Left ventricle myocardium inferior (tissue), 1 donor: Measurements from ENCODE around the gene ACER3. TPM values are rescaled to one million over a fixed set of nuclear protein-coding genes. Genes with fewer than 3 reads are reported as not detected.
"Not testable (repeated sequence)": the region's sequence is repeated elsewhere in the genome, so short reads cannot be mapped to it uniquely, and the experiment has no call there.

Experiments used
- DNase-seq: peaks from one replicate; pipeline ENCODE4 v3.0.0-alpha.2; 2020
- H3K27ac ChIP-seq: fragments of 200-600 bp; replicated peaks from 2 replicates; pipeline ENCODE4 v1.8.0; 2021
- H3K27me3 ChIP-seq: fragments of 200-600 bp; 2 replicates; pipeline ENCODE4 v1.8.0; 2021; ENCODE audit warnings: low read depth
- H3K36me3 ChIP-seq: fragments of 200-600 bp; 2 replicates; pipeline ENCODE4 v1.8.0; 2021
- H3K4me1 ChIP-seq: fragments of 200-600 bp; 2 replicates; pipeline ENCODE4 v1.8.0; 2021
- H3K4me3 ChIP-seq: fragments of 200-600 bp; 2 replicates; pipeline ENCODE4 v1.8.0; 2021; ENCODE audit warnings: mild to moderate bottlenecking, moderate library complexity
- H3K9me3 ChIP-seq: fragments of 200-600 bp; replicated peaks from 2 replicates; pipeline ENCODE4 v1.8.0; 2021
- intact Hi-C: fragments of 100-400 bp; cut with micrococcal nuclease; formaldehyde crosslinking; loops from one replicate; pipeline ENCODE4 v1.11.0; 2022
- total RNA-seq: library from RNA; stranded (reverse); fragmentation: NEBNext Ultra II Directional; extraction: Animal tissue kit (Norgen Biotek cat#: 25700); gene quantifications from one replicate; pipeline ENCODE4 v1.2.1, GENCODE V29; 2021
- TF ChIP-seq, protein P1 (sequence below): fragments of 200-600 bp; IDR thresholded peaks from 2 replicates; pipeline ENCODE4 v1.8.0; 2021; ENCODE audit warnings: antibody characterized with exemption, mild to moderate bottlenecking, borderline replicate concordance
- donor health status: DM: no; HTN: yes; CAD: no; lungs with severe emphysema.

ACER3 gene
- total RNA-seq, 1 donor from 2014 or later, result 8.5 TPM

DNA sequence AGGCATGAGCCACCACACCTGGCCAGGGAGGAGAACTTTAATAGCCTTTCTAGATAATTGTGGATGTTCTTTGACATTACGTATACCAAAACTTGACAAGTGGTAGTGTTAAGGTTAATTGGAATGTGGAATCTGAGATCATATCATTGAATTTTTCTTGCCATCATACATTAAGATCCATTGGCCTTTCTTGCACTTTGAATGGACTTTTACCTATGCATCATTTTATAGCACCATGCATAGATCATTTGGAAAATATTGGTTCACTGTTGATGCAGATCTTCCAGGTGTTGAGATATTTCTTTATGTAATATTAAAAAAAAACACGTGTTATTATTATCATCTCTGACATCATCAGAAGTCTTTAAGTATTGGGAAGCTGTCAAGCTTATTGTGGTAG, 36.5 kb downstream of the ACER3 start:
- TF ChIP-seq, protein P1, sequence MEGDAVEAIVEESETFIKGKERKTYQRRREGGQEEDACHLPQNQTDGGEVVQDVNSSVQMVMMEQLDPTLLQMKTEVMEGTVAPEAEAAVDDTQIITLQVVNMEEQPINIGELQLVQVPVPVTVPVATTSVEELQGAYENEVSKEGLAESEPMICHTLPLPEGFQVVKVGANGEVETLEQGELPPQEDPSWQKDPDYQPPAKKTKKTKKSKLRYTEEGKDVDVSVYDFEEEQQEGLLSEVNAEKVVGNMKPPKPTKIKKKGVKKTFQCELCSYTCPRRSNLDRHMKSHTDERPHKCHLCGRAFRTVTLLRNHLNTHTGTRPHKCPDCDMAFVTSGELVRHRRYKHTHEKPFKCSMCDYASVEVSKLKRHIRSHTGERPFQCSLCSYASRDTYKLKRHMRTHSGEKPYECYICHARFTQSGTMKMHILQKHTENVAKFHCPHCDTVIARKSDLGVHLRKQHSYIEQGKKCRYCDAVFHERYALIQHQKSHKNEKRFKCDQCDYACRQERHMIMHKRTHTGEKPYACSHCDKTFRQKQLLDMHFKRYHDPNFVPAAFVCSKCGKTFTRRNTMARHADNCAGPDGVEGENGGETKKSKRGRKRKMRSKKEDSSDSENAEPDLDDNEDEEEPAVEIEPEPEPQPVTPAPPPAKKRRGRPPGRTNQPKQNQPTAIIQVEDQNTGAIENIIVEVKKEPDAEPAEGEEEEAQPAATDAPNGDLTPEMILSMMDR, result no peak
- Histone ChIP-seq H3K27me3 (no peaks in the 10 kb centered on the region), H3K9me3 (no peaks in the 10 kb centered on the region), H3K36me3 (no peaks in the 10 kb centered on the region), H3K4me1 (peaks cover 16% of the 10 kb centered on the region), H3K27ac (no peak overlapping the region), H3K4me3 (no peak overlapping the region)
- DNase-seq, result no peak
- intact Hi-C loops, result no loop called here

DNA sequence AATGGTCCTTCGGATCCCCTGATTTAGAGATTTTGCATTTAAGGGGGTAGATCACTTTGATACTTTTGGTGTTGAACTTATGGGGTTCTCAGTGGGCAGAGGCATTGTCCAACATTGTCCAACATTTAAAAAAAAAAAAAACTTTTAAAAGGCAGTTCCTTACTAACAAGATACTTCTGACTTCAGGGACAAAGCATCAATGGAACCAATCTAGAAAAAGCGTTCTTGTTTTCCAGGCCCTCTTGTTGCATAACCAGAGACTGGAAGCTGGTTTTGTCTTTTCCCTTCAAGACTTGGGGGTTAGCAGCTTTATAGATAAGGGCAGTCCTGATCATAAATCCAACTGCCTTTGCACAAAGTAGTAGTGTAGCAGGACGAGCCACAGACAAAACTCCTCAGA, 40.4 kb downstream of the ACER3 start:
- H3K27ac ChIP-seq, result no peak overlapping the region
- intact Hi-C loops, result no loop called here
- DNase-seq, result no peak
- peaks cover 8% of the 10 kb centered on the region for H3K9me3 ChIP-seq
- H3K36me3 ChIP-seq, result no peaks in the 10 kb centered on the region
- H3K27me3 ChIP-seq, result no peaks in the 10 kb centered on the region
- TF ChIP-seq, protein P1, result no peak
- no peaks in the 10 kb centered on the region for H3K4me1 ChIP-seq
- H3K4me3 ChIP-seq, result no peak overlapping the region

DNA sequence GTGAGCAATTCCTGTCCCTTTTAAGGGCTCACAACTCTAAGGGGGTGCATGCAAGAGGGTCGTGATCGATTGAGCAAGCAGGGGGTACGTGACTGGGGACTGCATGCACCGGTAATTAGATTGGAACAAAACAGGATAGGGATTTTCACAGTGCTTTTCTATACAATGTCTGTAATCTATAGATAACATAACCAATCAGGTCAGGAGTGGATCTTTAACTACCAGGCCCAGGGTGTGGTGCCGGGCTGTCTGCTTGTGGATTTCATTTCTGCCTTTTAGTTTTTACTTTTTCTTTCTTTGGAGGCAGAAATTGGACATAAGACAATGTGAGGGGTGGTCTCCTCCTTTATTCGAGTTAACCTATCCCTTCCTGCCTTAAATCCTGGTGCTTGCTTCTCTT, 40.9 kb downstream of the ACER3 start:
- H3K27me3 ChIP-seq, H3K4me3 ChIP-seq, H3K4me1 ChIP-seq, H3K36me3 ChIP-seq, DNase-seq, H3K27ac ChIP-seq, intact Hi-C loops: not testable (repeated sequence)
- peaks cover 12% of the 10 kb centered on the region for H3K9me3 ChIP-seq

DNA sequence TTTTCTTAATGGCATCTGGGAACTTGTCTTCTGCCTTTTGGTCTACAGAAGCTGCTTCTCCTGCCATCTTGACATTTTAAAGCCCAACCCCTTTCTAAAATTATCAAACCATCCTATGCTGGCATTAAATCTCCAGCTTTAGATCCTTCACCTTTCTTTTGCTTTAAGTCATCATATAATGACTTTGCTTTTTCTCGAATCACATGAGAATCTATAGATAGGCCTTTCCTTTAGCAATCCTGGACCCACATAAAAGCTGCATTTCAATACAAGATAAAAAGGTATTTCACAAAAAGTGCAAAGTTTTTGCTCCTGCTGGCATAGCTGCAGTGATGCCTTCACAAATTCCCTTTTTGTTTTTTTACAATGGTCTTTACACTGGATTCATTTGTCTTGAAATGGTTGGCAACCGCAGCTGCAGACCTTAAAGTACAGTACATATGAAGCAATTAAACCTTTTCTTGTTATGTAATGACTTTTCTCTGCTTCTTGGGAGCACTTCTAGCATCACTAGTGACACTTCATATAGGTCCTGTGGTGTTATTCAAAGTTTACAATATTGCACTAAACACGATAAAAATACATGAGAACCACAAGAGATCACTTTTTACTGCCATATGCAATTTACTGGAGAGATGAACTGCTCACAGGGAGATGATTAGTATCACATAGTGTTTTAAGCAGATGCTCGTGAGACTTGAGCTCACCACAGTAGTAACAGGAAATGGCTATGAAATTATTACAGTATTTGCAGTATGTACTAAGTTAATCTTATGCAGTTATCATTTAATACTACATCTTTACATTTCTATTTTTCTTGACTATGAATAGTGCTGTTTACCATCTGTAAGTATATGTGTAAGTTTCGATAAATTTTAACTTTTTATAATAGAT, 41.6 kb downstream of the ACER3 start:
- peaks cover 13% of the 10 kb centered on the region for H3K9me3 ChIP-seq
- H3K36me3 ChIP-seq, result no peaks in the 10 kb centered on the region
- H3K4me3 ChIP-seq, result no peak overlapping the region
- TF ChIP-seq, protein P1, result no peak
- no peaks in the 10 kb centered on the region for H3K4me1 ChIP-seq
- H3K27me3 ChIP-seq, result no peaks in the 10 kb centered on the region
- no peak overlapping the region for H3K27ac ChIP-seq
- intact Hi-C loops, result no loop called here
- no peak for DNase-seq

DNA sequence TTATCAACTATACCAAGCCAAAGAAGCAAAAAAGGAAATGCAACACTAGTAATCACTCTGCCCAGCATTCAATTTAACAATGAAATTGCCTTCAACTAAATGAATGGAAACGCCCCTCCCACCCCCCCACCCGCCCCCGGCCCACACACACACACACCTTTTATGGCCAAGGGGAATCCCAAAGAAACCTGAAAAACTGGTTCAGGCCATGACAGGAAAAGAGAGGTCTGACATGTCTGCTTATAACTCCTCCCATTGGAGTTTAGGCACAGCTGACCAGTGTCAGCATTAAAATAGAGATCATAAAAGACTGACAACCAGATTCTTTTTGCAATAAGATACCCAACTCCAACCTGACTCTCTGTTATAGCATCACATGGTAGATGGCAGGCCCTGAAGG, 42.6 kb downstream of the ACER3 start:
- no peak overlapping the region for H3K4me3 ChIP-seq
- TF ChIP-seq, protein P1, result no peak
- no peak for DNase-seq
- intact Hi-C loops, result no loop called here
- no peaks in the 10 kb centered on the region for H3K36me3 ChIP-seq
- H3K4me1 ChIP-seq, result no peaks in the 10 kb centered on the region
- H3K27me3 ChIP-seq, result no peaks in the 10 kb centered on the region
- no peak overlapping the region for H3K27ac ChIP-seq
- H3K9me3 ChIP-seq, result peaks cover 13% of the 10 kb centered on the region
